Skeletal muscle cell (primary cell): ENCODE results near the gene LRRC8C.

Experiments used
- DNase-seq: peaks from one replicate; pipeline ENCODE4 v3.0.0-alpha.2; 2010; ENCODE audit warnings: low read depth
- H3K4me3 ChIP-seq: 2 replicates; pipeline ENCODE4 v1.5.1; 2011; ENCODE audit warnings: low read depth, mild to moderate bottlenecking, control low read depth, low read length, moderate library complexity

LRRC8C gene

DNA sequence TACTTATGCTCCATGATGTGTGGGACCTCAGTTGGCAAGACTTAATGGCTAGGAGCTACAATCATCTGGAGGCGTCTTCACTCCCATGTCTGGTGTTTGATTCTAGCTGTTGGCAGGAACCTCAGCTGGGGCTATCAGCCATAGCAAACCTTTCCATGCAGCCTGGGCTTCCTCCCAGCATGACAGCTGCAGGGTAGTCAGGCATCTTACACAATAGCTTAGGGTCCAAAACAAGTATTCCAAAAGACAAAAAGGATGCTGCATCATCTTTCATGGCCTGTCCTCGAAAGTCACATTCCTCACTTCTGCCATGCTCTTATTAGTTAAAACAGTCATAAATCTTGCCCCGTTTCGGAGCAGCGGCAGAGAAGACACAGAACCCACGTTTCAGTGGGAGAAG is 90.9 kb downstream of the LRRC8C start:
- DNase-seq: peak; percentile 68
- no peak overlapping the region for H3K4me3 ChIP-seq

DNA sequence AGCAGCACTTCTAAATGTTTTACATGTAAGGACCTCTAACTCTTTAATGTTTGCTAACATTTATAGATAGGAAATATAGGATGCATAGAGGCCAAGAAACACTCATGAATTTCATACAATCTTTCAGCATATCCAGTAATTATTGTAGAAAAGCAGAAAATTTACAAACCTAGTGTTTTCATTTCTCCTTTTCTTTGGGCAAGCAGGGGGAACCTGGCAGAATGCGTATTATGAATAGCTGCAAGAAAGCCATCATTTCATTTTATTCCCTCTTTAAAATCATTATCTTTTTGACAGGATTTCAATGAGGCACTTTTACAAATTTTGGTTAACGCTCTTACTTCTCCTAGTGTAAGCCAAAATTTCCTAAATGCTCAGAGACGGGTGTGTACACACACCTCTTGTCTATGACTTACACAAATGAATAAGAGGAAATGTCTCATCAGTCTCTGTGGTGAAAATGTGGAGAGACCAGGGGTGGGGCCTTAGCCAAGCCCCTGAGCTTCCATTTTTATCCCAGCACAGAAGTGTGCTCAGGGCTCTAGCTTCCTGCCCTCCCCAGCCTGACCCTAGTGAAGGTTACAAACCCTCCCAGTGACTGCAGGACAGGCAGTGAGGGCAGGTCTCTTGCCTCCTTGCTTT is 91.6 kb downstream of the LRRC8C start:
- no peak for DNase-seq
- H3K4me3 ChIP-seq: no peak overlapping the region

DNA sequence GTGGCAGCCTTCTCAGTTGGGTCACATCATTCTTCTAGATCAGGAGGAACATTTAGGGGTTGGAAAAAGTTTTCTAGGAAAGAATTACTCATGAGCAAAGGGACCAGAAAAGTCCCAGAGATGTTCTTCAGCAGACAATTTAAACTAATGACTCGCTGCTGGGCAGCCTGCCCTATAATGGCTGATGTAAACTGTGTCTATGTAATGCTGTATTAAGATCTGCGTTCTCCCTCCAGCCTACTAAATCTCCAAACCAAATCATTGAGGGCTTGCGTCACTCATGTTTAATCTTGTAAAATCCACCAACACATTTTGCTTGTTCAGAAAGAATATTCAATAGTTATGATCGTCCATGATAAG is 92.1 kb downstream of the LRRC8C start:
- DNase-seq: peak; percentile 92
- H3K4me3 ChIP-seq: no peak overlapping the region

DNA sequence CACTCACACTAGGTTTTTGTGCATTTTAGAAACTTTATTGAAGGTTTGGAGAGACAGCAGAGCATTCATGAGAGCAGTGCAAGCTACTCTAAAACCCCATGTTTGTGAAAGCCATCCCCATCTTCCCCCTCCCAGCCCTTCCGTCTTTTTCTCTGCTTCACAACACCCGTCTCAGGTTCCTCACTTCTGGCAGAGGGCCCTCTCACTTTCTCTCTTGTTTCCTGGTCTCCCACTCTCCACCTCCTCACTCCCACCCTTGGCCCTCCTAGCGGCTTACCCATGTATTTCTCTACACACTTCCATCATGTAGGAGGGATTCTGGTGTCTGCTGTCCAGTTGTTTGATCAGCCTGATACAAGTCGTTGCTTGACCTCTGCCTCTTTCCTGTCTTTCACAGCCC is 92.7 kb downstream of the LRRC8C start:
- no peak overlapping the region for H3K4me3 ChIP-seq
- DNase-seq: no peak

DNA sequence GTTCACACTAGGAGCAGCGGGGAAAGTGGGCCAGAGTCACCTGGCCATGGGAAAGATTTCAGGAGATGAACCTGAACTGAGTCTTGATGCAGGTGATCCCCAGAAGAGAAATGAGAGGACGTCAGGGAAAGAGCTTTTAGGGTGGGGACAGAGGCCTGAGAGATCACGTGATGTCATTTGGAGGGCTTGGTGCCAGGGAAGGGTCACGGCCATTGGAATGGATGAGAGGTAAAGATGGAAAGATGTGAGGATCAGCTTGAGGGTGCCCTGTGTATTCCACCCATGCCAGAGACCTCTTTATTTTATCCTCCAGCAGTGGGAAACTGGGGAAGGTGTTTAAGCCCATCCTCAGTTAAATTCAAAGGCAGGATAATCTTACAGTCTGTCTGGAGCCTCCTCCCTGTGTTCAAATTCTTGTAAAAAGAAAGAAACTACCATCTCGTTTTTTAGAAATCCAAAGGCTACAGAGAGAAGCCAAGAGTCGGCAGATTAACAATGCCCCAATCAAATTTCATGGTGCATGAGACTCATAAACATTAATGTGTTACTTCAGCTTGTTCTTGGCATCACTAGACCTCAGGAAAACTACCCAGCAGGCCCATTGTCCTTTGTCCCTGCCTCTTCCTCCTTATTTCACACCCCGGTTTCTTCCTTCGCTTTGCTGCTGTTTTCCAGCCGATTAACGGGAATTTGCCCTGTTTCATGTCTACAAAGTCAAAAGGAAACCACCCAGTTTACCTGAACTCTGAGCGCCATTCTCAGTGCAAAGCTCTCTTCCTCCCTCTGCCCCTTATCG is 94.8 kb downstream of the LRRC8C start:
- no peak for DNase-seq
- no peak overlapping the region for H3K4me3 ChIP-seq

DNA sequence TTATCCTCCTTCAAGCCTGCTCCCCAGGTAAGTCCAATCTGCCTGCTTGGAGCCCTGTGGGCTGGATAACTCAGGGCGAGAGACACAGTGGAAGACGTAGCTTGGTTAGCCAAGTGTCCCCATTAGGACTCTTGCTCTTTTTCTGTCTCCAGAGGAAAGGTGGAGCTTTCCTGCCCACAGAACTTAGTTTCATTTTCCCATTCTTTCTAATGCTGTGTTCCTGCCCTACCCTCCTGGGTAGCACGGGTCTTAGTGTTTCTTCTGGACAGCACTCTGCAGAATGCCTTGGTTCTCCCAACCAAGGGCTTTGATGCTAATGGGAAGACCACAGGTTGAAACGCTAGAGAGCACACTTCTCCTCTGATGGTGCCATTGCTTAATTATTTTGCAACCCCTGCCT is 95.5 kb downstream of the LRRC8C start:
- no peak for DNase-seq

DNA sequence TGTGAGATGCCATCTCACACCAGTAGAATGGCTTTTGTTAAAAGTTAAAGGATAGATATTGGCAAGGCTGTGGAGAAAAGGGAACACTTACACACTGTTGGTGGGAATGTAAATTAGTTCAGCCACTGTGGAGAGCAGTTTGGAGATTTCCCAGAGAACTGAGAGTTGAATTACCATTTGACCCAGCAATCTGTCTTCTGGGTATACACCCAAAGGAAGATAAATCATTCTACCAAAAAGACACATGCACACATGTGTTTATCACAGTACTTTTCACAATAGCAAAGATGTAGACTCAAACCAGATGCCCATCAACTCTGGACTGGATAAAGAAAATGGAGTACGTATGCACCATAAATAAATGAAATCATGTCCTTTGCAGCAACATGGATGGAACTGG is 99.3 kb downstream of the LRRC8C start:
- no peak overlapping the region for H3K4me3 ChIP-seq
- DNase-seq: no peak

More for the DNA sequence above, 95.5 kb downstream of the LRRC8C start:
- no peak overlapping the region for H3K4me3 ChIP-seq

DNA sequence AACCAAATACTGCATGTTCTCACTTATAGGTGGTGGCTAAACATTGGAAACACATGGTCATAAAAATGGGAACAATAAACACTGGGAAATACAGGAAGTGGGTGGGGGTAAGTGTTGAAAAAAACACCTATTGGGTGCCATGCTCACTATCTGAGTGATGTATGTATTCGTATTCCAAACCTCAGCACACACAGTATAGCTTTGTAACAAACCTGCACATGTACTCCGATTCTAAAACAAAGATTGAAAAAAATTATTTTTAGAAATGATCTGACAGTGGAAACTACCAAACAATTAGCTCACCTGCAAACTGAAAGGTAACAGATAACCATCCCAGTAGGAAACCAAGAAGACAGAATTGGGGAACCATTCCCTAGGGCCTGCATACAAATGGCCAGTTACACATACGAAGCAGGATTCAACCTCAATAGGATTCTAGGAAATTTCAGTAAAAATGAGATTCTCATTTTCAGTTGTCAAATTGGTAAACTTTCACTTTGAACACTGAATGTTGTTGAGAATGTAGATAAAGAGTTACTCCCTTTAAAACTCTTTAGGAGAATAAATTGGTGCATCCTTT is 99.8 kb downstream of the LRRC8C start:
- DNase-seq: no peak
- H3K4me3 ChIP-seq: no peak overlapping the region

DNA sequence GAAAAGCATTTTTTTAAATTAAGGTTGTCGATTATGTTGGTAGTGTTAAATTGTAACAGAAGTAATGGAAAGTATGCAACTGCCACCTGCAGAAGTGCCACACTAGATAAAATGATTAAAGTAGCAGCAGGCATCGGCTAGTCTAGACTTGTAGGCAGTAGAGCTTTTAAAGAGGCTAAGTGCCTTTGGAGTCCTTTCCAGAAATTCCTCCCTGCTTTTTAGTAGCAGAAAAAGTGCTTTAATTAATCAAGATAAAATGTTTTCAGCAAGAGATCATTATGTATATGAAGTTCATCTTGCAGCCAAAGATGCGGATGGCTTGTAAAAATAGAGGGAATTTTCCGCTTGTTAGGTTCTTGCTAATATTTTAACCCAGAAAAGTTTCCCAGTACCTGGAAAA is 100.8 kb downstream of the LRRC8C start:
- DNase-seq: no peak
- no peak overlapping the region for H3K4me3 ChIP-seq

DNA sequence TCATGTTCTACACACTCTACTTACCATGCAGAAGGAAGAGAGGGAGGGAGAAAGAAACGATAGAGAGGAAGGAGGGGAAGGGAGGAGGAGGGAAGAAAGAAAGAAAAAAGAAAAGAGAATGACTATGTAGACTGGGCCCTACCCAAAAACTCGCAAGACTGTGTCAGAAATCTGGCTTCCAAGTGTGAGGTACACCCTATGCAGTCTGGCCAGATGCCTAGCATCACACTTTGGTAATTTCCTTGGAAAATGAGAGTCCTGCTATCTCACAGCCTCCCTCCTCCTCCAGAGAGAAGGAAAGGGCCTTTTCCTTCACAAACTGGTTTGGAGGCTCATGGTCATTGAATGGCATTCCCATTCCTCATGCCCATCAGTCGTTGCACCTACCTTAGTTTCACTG is 101.5 kb downstream of the LRRC8C start:
- no peak for DNase-seq
- no peak overlapping the region for H3K4me3 ChIP-seq

DNA sequence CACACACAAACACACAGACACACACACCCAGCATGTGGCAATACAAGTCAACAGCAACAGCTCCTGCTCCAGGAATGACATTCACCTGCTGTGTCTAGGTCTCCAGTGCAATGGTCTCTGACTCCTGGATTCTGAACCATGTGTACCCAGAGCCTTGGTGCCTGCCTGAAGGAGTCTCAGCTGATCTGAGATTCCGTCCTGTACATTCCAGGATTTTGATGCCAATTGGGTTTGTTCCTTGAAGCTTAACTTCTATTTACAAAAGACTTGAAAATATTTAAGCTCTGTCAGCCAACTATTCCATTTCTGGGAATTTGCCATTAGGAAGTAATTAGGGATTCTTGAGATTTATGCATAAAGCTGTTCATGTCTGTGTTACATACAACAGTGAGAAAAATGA is 102.6 kb downstream of the LRRC8C start:
- H3K4me3 ChIP-seq: no peak overlapping the region
- DNase-seq: no peak

DNA sequence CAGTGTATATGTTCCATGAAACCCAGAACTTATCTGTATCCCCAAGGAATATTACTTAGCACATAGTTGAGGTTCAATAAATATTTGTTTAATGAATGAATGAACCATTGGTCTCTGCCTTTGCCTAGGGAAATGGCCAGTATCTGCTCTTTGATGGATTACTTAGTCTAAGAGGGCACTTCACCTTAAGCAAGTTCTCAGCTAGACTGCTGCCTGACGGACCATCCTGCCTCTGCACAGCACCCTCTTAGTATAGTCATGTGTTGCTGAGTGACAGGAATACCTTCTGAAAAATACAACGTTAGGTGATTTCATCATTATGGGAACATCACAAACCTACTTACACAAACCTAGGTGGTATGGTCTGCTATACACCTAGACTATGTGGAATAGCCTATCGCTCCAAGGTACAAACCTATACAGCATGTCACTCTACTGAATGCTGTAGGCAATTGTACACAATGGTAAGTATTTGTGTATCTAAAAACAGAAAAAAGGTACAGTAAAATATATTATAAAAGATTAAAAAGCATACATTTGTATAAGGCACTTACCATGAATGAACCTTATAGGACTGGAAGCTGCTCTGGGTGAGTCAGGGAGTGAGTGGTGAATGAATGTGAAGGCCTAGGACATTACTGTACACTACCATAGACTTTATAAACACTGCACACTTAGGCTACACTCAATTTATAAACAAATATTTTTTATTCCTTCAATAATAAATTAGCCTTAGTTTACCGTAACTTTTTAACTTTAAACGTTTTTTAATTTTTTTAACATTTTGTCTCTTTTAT is 104.2 kb downstream of the LRRC8C start:
- H3K4me3 ChIP-seq: no peak overlapping the region
- DNase-seq: no peak

DNA sequence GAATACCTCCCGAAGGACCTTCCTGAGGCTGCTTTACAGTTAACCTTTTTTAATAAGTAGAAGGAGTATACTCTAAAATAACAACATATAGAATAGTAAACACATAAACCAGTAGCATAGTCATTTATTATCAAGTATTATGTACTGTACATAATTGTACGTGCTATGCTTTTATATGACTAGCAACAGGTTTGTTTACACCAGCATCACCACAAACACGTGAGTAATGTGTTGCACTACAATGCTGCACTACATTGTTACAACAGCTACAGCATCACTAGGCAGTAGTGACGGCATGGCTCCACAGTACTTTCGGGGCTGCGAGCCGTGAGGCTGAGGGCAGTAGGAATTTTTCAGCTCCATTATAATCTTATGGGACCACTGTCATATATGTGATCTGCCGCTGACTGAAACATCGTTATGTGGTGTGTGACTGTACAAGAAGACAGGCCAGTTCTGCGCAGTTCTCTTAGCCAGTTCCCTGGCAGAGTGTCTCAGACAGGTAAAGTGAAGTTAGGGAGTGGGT is 105.1 kb downstream of the LRRC8C start:
- H3K4me3 ChIP-seq: no peak overlapping the region
- no peak for DNase-seq

DNA sequence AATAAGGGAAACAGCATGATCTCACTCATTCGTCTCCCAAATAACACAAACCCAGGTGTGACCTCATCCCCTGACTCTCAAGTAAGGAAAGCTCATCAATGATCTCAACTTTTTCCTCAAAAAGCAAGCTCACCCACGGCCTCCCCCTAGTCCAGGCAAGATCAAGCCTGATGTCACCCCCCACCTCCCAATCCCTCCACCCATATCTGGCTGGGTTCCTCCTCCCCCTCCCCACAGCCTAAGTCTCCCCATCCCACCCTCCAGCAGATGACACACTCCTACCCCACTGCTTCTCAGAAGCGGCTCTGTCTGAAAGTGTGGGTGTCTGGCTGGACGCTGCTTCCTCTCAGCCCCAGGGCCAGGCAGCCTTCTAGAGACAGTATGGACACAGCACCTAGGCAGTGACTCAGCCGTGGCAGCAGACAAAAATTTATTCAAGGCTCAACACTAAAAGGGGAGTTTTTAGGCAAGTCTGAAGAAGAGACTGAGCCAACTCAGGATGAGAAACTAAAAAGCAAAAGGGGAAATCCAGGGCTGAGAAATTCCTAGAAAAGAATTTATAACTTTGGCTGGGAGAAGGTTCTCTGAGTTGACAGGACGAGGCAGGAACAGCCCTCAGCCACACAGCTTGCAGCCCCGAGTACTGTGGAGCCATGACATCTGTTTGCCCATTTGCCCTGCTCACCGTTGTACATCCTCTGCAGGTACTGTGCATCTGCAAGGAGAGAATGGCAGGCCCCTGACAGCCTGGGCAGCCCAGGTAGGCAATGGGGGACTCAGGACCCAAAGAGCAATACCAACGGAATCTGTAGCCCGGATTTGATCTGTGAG is 106.3 kb downstream of the LRRC8C start:
- no peak overlapping the region for H3K4me3 ChIP-seq
- no peak for DNase-seq

DNA sequence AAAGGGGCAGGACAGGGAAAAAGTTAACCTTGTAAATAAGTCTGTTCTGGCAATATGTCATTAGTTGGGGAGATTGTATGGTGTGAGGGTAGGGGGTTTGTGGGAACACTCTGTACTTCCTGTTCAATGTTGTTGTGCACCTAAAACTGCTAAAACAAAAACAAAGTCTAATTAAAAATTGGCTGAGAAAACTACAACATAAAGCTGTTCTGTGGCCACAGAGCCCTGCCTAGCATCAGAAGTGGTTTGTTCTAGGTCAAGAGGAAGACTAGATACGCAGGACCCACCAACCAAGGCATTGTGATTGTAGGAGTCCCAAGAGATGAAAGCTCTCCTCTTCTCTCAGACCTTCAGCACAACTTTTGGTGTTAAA is 106.9 kb downstream of the LRRC8C start:
- no peak for DNase-seq
- no peak overlapping the region for H3K4me3 ChIP-seq

DNA sequence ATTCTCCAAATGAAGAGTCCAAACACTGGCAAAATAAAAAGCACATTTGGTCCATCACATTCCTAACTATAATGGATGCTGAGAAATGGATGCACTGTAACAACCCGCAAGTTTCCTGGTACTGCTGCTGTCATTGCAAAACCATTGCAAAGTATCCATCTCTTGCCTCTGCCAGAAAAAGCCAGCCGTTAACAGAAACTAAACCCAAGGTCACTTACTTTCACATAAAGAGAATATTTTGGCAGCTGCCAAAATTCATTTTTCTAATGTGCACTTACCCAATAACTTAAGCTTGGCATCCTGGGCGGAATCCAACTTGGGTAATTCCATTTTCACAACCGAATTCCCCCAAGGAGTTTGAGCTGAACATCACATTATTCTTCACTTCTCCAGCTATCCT is 110.9 kb downstream of the LRRC8C start:
- no peak overlapping the region for H3K4me3 ChIP-seq
- no peak for DNase-seq

DNA sequence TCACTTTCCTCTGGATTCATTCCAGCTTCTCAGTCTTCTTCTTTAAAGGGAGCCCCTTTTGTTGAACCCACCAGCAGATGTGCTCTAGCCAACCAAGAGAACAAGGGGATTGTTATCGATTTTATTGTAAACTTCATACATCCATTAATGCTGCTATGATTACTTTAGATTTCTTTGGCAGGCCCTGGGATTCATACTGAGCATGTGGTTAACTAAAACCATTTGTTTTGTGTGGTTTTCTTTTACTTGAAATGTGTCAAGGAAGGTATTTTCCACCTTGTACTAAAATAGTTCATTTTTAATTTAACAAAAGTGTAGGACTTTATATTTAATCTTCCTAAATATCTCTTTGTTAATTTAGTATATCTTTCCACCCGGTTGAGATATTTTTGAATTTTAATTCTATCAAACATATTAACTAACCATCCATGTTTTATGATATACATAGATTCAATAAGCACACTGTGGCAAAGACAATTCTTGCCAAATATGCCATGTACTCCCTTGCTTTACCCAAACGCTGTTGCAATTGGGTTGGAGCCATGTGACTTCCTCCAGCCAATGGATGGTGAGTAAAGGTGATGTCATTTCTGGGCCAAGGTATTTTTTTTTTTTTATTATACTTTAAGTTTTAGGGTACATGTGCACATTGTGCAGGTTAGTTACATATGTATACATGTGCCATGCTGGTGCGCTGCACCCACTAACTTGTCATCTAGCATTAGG is 113.7 kb downstream of the LRRC8C start:
- H3K4me3 ChIP-seq: no peak overlapping the region
- no peak for DNase-seq

DNA sequence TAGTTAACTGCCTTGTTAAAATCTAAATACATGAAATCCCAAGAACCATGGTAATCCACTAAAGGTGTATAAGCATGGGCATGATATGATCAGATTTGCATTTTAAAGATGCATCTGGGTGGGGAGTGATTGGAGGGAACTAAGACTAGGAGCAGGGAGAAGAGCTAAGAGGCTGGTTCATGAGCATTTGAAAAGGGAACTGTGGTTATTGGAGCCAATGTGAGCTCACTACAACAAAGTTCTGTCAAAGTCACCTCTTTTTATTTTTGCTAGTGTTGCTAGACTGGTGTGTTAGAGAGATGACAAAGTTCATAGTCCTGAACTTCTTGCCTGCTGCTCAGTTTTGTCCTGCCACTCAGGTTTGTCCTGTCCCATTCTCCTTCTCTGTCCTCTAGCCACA is 120.8 kb downstream of the LRRC8C start:
- no peak overlapping the region for H3K4me3 ChIP-seq
- no peak for DNase-seq

DNA sequence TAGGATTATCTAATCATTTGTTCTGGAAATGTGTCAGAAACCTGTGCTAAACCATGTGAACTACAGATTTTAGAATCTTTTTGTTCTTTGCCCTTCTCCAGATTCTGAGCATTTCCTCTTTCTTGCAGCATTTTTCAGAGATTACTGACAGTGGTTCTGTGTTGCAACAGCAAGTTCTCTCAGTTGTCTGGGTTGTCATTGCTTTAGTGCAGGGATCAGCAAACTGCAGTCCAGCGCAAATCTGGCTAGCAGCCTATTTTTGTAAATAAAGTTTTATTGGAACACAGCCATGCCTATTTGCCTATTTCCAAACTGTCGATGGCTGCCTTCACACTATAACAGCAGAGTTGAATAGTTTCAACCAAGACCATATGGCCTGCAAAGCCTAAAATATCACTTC is 121.6 kb downstream of the LRRC8C start:
- no peak overlapping the region for H3K4me3 ChIP-seq

More for the DNA sequence above, 121.6 kb downstream of the LRRC8C start:
- peak; percentile 36 for DNase-seq
